Testis (tissue), 2 donors: ENCODE measurements around the gene SEMA3E.

Experiments
- POLR2A ChIP-seq: fragments of 450-650 bp; IDR thresholded peaks from one replicate; pipeline ENCODE4 v1.6.1; 2017; ENCODE audit warnings: antibody characterized with exemption, mild to moderate bottlenecking, moderate library complexity
- TF ChIP-seq, protein P1 (sequence below), 3 experiments: fragments of 450-650 bp in 2 of 3; fragments of 200-600 bp in 1 of 3; sonication (generic) in 1 of 3; IDR thresholded peaks; one replicate each; pipeline ENCODE4 v1.5.1; 2016 to 2019; ENCODE audit warnings: antibody characterized with exemption in 3 of 3, mild to moderate bottlenecking in 2 of 3, moderate library complexity in 1 of 3

DNA sequence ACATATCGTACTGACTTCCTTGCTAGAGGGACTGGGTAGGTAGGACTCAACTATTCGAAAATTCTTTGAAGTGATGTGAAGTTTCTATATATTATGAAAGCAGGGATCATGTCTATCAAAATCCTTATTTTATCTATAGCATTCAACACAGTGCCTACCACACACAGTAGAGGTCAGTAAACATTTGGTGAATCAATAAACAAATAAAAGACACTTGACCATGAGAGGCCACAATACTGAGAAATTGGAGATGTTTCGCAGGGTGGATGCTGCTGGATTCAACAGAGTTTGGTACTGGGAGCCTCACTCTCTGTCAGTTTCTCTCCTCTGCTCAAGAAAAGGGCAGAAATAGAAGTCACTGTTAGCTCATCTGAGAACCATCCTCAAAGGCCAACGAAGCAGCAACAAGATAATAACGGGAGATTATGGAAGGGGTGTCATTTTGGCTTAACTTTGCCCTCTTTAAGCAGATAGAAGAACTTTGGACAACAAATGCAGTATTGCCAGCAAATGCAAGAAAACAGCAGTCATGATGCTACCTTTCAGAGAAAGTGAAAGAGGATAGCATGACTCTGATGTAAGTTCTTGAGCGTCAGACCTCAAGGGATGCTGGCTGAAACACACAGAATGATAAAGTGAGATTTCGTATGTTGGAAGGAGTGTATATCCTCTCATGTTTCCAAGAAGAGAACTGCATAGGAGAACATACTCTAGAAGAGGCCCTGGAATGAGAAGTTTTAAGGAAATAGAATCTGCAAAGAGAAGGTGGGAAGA lies 107.6 kb downstream of the SEMA3E start:
- TF ChIP-seq, protein P1, sequence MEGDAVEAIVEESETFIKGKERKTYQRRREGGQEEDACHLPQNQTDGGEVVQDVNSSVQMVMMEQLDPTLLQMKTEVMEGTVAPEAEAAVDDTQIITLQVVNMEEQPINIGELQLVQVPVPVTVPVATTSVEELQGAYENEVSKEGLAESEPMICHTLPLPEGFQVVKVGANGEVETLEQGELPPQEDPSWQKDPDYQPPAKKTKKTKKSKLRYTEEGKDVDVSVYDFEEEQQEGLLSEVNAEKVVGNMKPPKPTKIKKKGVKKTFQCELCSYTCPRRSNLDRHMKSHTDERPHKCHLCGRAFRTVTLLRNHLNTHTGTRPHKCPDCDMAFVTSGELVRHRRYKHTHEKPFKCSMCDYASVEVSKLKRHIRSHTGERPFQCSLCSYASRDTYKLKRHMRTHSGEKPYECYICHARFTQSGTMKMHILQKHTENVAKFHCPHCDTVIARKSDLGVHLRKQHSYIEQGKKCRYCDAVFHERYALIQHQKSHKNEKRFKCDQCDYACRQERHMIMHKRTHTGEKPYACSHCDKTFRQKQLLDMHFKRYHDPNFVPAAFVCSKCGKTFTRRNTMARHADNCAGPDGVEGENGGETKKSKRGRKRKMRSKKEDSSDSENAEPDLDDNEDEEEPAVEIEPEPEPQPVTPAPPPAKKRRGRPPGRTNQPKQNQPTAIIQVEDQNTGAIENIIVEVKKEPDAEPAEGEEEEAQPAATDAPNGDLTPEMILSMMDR (IDR thresholded peaks at IDR 0.05), result no peak
- no peak for TF ChIP-seq POLR2A
